Stimulated activated CD4-positive, alpha-beta T cell treated with anti-CD3 and anti-CD28 coated beads, Interleukin-4, amount 100 ng/mL, for 24 hours (primary cell): Measurements from ENCODE around the gene ATRNL1.
"Not testable (repeated sequence)": the region's sequence is repeated elsewhere in the genome, so short reads cannot be mapped to it uniquely, and the experiment has no call there.

Source experiments
- DNase-seq: peaks from one replicate; pipeline ENCODE4 v3.0.0-alpha.2; 2020

ATRNL1 gene

GRCh38 chr10:115432188-115432819, 339.1 kb downstream of the ATRNL1 start:
- no peak for DNase-seq

- no peak for DNase-seq
Measured at GRCh38 chr10:115436999-115437398, 343.8 kb downstream of the ATRNL1 start.

- DNase-seq, result no peak
Measured at GRCh38 chr10:115441907-115442545, 348.9 kb downstream of the ATRNL1 start.

GRCh38 chr10:115456812-115457211, 363.6 kb downstream of the ATRNL1 start:
- no peak for DNase-seq

- no peak for DNase-seq
Measured at GRCh38 chr10:115483294-115483693, 390.1 kb downstream of the ATRNL1 start.

GRCh38 chr10:115491526-115492140, 398.5 kb downstream of the ATRNL1 start:
- DNase-seq, result no peak

GRCh38 chr10:115503546-115503945, 410.4 kb downstream of the ATRNL1 start:
- no peak for DNase-seq

GRCh38 chr10:115514895-115515294, 421.7 kb downstream of the ATRNL1 start:
- no peak for DNase-seq

GRCh38 chr10:115525141-115525540, 432.0 kb downstream of the ATRNL1 start:
- no peak for DNase-seq

- not testable (repeated sequence) for DNase-seq
Measured at GRCh38 chr10:115527682-115528081, 434.5 kb downstream of the ATRNL1 start.

- DNase-seq, result not testable (repeated sequence)
Measured at GRCh38 chr10:115536401-115536800, 443.2 kb downstream of the ATRNL1 start.

GRCh38 chr10:115539142-115539762, 446.1 kb downstream of the ATRNL1 start:
- no peak for DNase-seq

- no peak for DNase-seq
Measured at GRCh38 chr10:115555887-115556402, 462.8 kb downstream of the ATRNL1 start.

GRCh38 chr10:115558252-115558651, 465.1 kb downstream of the ATRNL1 start:
- DNase-seq, result no peak

GRCh38 chr10:115566867-115567266, 473.7 kb downstream of the ATRNL1 start:
- no peak for DNase-seq

GRCh38 chr10:115572740-115573455, 479.7 kb downstream of the ATRNL1 start:
- no peak for DNase-seq

GRCh38 chr10:115580239-115580638, 487.1 kb downstream of the ATRNL1 start:
- no peak for DNase-seq

GRCh38 chr10:115593060-115593459, 499.9 kb downstream of the ATRNL1 start:
- no peak for DNase-seq

GRCh38 chr10:115604627-115605026, 511.5 kb downstream of the ATRNL1 start:
- DNase-seq, result no peak

GRCh38 chr10:115606086-115606485, 512.9 kb downstream of the ATRNL1 start:
- no peak for DNase-seq

GRCh38 chr10:115606741-115607140, 513.6 kb downstream of the ATRNL1 start:
- DNase-seq, result no peak

GRCh38 chr10:115624448-115624847, 531.3 kb downstream of the ATRNL1 start:
- no peak for DNase-seq

GRCh38 chr10:115628616-115629015, 535.5 kb downstream of the ATRNL1 start:
- DNase-seq, result no peak
